ENCODE data around the gene DKK3.

DKK3 gene

GRCh38 chr11:12003336-12003735 is 5.1 kb downstream of the DKK3 start:
- no peak for DNase-seq

- no peak for DNase-seq
Measured at GRCh38 chr11:12001186-12001585, 7.2 kb downstream of the DKK3 start.

- no peak for DNase-seq
Measured at GRCh38 chr11:11998091-11998781, 10.2 kb downstream of the DKK3 start.

DNA sequence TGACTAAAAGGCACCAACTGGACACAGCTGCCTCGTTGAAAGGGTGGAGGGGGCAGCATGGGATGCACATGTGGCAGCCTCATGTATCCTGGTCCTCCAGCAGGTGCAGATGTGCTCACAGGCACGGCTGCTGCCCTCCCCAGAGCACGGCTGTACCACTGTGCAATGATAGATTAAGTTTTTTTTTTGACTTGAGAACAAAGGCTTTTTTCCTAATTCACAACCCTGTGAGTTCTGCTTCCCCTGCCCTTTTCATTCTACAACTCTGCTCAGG is 11.4 kb downstream of the DKK3 start:
- no peak for DNase-seq

DNA sequence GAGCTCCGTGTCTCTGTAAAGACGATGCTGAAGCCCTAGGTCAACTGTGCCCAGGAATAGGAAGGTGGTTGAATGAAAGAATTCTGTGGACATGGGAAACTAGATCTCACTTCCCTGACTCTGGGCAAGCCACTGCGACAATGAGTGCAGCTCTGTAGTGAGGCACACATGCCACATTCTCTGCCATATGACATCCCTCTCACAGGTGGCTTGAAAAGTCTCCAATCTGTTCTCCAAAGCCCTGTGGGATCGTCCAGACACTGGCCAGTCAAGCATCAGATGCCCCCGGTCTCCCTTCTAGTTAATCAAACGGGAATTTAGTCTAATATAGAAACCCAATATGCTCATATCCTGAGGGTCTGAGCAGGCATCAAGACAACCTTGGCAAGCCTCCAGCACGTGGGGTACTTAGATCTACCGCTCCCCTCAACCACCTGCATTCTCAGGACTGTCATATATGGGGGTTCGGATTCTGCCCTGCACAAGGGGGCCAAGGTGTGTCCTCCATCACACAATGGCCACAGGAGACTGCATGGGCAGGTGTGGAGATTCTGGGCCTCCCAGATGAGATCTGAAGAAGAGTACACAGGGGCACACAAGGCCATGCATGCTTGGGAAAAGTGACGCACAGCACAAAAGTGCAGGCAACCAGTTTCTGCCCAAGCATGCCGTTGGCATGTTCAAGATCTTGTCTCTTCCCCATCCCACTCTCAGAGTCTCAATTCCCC is 11.9 kb downstream of the DKK3 start:
- no peak for DNase-seq

DNA sequence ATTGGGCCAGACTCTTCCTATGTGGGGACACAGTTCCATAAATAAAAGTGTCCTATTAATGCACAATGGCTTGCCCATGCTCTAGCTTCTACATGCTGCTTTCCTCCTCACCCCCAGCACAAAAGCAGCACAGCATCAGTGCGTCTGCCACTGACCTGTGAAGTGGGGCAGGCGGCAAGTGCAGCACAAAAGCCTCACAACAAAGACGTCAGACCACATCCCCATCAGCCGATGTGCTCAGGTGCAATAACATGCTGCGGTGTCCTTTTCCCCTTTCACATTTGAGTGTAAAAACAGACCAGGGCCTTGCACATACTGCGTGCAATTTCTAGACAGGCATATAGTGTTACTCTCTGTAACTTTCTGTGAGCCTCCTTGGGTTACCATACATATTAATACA is 12.8 kb downstream of the DKK3 start:
- DNase-seq: no peak

DNA sequence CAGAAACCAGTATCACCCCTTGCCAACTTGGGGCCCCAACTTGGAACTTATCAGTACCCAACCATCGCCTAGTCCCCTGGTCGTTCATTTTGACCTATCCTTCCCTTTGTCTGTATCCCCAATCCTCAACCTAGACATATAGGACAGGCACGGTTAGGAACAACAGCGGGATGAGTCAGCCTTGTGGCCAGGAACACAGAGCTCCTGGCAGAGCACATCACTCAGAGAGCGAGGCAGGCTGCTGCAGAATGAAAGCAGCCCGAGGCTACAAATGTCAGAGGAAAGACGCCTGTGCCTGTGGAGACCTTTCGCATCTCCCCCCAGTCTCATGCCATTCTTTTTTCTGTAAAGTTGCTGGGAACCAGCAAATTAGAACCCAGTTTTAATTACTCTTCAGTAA is 14.6 kb downstream of the DKK3 start:
- DNase-seq: no peak

GRCh38 chr11:11992257-11993212 is 15.9 kb downstream of the DKK3 start:
- DNase-seq: no peak

DNA sequence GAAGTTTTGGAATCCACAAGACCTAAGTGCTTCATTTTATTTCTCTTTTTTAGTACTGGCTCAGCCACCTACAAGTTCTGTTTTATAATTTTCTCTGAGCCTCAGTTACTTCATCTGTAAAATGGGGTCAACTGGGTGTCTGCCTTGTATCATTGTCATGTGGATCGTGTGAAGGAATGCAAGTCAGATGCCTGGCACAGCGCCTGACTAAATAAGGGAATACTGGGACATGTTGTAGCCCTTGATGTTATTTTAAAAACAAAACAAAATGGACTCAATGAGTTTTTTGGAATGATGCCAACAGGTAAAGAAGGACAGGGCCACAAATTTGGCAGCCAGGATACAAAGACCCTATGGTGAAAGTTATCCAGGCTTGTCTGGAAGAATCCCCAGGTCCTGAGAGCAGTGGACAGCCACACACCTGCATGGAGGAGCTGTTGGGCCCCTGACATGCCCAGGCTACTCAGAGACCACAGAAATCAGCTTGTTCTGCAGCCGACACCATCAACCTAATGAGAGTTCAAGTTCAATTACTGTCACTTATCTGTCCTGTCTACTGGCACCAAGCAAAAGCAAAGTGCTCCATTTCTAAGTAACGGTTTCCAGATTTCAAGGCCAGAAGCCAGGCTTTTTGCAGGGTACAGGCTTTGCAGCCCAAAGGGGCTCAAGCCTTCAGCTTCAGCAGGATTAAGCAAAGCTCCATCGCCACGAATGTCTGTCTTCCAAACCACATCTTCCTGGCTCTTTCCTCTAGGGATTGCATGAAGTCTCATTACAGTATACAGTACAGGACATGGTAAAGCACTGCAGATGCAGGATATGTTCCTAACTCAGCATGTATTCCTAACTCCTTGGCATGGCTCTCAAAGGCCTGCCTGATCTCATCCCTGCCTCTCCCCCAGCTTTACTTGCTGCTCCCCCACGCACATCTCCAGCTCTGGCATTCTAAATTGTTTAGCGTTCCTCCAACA is 18.4 kb downstream of the DKK3 start:
- DNase-seq: no peak

- DNase-seq: no peak
Measured at GRCh38 chr11:11988681-11989261, 19.7 kb downstream of the DKK3 start.

- DNase-seq: no peak
Measured at GRCh38 chr11:11988099-11988651, 20.3 kb downstream of the DKK3 start.

DNA sequence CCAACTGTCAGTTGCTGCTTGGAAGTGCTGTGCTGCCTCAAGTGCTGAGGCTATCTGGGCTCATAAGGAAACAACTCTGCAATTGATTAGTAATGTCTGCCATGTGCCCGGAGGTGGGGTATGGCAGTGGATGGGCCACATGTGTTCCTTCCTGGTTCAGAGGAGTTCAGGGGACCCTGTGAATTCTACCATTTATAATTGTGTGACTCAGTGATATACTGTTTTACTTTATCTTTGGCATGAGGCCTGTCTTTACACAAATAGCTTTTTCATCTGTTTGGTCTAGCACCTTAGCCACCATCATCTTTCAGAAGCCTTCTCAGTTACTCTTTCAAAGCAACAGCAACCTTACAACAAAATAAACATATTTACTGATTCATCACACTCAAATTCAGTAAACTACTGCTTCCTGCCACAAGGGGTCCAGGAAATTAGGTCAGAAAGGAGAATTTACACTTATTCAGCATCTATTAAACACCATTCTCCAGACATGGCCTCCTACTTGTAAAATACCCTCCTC is 20.9 kb downstream of the DKK3 start:
- no peak for DNase-seq

- no peak for DNase-seq
Measured at GRCh38 chr11:11985954-11986949, 22.2 kb downstream of the DKK3 start.

DNA sequence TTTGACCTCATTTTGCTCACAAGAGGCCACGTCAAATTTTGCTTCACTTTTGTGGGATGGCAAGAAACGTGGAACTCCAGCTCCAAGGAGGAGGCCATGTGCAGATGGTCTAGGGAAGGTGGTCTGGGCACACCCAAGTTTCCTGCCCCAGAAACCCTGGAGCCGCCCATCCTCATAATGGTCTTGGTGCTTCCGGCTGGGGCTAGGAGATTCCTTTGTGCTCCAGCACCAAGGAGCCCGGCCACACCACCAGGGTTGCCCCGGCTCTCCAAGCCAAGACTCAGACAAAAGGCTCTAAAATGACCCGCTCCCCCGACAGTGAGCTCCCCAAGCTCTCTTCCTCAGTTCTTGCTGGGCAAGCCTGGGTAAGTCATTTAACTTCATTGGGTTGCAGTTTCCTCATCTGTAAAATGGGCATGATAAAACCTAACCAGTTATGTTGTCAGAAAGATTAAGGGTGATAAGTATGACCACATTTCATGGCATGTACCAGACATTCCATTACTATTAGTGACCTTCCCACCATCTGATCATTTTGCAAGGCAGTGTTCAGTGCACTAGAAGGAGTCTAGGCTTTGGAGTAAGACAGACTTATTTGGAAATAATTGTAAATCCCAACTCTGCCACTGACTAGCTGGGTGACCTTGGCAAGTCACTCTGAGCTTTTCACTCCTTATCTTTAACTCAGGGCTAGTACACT is 23.3 kb downstream of the DKK3 start:
- no peak for DNase-seq

- DNase-seq: no peak
Measured at GRCh38 chr11:11984563-11984962, 23.9 kb downstream of the DKK3 start.

DNA sequence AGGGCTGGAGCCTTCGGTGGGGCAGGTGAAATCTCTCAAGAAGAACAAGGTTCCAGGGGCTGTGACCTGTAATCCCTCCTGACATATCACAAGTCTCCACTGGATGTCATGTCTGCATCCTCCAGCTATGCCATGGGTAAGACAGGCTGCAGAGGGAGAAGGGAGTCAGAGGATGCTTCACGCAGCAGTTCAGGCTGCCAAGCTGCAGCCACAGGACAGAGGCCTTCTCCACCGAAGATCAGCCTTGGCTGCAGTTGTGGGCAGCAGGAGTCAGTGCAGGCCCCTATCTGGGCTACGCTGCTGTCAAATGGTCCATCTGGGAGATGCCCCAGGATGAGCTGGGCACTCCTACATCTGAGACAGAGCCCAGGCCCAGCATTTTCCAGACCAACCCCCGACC is 25.0 kb downstream of the DKK3 start:
- DNase-seq: no peak

DNA sequence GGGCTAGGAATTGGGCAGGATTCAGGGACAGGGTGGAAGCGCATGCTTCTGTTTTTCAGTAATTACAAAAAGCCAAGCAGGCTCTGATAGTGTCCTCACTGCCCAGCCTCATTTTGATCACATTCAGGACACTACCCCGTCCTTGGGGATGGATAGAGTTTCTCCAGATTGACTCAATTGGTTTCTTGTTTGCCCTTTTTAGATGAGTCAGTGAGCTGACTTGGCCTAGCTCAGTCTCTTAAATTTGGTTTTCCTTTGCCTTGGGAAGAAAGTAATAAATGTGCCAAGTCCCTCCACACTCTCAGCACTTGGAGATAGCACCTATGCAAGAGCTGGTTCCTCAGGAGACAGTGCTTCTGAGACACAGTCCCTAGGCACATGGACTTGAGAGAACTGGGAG is 25.5 kb downstream of the DKK3 start:
- DNase-seq: no peak

- DNase-seq: no peak
Measured at GRCh38 chr11:11982461-11982860, 26.0 kb downstream of the DKK3 start.

DNA sequence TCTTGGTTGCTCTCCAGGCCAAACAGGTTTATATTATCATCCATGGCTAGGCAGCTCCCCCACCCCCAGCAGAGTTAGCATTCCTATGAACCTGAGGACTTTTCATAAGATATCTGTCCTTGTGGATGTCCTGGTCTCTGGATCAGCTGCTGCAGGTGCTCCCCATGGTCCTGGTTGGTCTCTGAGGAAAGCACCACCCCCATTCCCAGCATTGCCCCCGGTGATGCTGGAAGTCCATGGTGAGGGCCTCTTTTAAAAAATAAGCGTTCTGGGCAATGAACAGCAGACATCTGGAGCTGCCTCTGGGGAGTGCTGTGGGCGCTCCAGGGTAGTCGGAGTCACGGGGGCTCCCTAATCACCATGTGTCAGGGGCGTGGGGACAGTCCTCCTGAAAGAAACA is 26.6 kb downstream of the DKK3 start:
- DNase-seq: no peak

- no peak for DNase-seq
Measured at GRCh38 chr11:11981364-11981763, 27.1 kb downstream of the DKK3 start.
